ENCODE measurements around the gene CA12. TPM values are rescaled to one million over a fixed set of nuclear protein-coding genes. Genes with fewer than 3 reads are reported as not detected.

CA12 gene
- total RNA-seq, 1 donor from 2014 or later: not detected

DNA sequence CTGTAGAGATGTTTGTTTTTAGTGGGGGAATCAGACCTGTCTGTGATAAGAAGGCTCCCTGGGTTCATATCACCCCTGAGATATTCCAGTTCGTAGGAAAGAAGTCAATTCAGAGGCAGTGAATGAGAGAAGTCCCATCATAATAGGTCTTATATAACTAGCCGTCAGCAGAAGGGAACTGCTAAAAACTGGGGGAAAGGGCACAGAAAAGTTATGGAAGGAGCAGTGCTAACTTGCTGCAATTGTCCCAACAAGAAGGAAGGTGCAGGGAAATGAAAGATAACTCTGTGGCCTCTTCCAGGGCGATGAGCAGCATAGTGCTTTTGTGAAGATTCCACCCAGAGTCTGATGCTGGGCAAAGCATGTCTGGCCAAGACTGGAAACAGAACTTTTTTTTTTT lies 9.0 kb upstream of the CA12 start:
- Mint-ChIP-seq H3K9me3 (ENCODE audit: unreplicated experiment) (no peaks in the 10 kb centered on the region), H3K36me3 (ENCODE audit: unreplicated experiment) (peaks cover 3% of the 10 kb centered on the region), H3K27me3 (ENCODE audit: unreplicated experiment) (no peaks in the 10 kb centered on the region), H3K27ac (ENCODE audit: unreplicated experiment) (no peak overlapping the region), H3K4me3 (ENCODE audit: unreplicated experiment) (no peak overlapping the region), H3K4me1 (ENCODE audit: low read depth, unreplicated experiment) (no peaks in the 10 kb centered on the region)
- TF ChIP-seq, protein P1, sequence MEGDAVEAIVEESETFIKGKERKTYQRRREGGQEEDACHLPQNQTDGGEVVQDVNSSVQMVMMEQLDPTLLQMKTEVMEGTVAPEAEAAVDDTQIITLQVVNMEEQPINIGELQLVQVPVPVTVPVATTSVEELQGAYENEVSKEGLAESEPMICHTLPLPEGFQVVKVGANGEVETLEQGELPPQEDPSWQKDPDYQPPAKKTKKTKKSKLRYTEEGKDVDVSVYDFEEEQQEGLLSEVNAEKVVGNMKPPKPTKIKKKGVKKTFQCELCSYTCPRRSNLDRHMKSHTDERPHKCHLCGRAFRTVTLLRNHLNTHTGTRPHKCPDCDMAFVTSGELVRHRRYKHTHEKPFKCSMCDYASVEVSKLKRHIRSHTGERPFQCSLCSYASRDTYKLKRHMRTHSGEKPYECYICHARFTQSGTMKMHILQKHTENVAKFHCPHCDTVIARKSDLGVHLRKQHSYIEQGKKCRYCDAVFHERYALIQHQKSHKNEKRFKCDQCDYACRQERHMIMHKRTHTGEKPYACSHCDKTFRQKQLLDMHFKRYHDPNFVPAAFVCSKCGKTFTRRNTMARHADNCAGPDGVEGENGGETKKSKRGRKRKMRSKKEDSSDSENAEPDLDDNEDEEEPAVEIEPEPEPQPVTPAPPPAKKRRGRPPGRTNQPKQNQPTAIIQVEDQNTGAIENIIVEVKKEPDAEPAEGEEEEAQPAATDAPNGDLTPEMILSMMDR (IDR thresholded peaks at IDR 0.05; ENCODE audit: partially characterized antibody, unreplicated experiment): no peak
- no peak for DNase-seq

DNA sequence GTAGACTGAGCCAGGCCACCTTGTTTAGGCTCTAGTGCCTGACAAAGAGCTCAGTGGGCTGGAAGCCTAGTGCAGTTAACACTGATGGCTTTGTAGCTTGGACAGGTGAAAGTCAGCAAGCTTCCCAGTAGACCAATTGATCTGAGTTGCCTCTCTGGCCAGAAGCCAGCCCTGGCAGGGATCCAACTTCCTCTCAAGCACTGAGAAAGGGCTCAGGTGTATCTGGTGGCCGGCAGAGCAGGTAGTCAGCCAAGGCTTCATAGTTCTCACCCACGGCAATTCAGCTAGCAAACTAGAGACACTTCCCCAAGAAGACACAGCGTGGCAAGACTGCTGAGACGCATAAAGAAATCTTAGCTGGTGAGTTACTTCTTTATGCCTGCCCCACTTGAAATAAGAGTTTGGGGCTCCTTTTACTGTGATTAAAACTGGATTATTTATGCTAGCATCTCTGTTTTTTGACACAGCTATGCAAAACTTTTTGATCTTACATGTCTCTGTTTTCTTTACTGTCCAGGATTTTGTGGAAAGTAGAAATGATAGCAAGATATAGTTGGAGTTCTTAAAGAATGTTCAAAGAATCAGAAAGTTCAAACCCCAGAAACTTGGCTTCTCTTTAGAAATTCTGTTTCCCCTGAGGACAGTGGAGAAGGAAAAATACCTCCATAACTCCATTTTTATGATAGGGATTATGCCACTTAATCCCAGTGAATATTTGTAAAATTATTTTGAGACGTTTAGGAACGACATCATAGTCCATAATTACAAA lies 8.4 kb upstream of the CA12 start:
- Mint-ChIP-seq H3K27ac (ENCODE audit: unreplicated experiment) (no peak overlapping the region), H3K27me3 (ENCODE audit: unreplicated experiment) (no peaks in the 10 kb centered on the region), H3K36me3 (ENCODE audit: unreplicated experiment) (peaks cover 3% of the 10 kb centered on the region), H3K4me1 (ENCODE audit: low read depth, unreplicated experiment) (no peaks in the 10 kb centered on the region), H3K4me3 (ENCODE audit: unreplicated experiment) (no peak overlapping the region), H3K9me3 (ENCODE audit: unreplicated experiment) (no peaks in the 10 kb centered on the region)
- DNase-seq: no peak
- TF ChIP-seq, protein P1 (IDR thresholded peaks at IDR 0.05; ENCODE audit: partially characterized antibody, unreplicated experiment): no peak

DNA sequence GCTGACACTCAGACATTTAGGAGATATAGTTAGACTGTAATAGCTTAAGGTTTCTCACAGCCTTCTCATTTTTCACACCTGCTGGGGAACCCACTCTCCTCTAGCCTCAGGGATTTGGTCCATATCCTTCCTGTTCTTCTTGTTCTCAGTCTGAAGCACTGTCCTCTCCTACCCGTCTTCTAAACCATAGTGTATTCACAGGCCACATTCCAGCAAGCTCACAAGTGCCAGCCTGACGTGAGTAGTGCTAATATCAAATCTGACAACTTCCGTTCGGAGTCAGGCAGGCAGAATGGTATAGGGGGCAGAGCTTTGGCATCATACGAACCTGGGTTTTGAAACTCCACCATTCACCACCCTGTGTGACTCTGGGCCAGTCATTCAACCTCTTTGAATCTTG lies 6.9 kb upstream of the CA12 start:
- DNase-seq: no peak
- TF ChIP-seq, protein P1 (IDR thresholded peaks at IDR 0.05; ENCODE audit: partially characterized antibody, unreplicated experiment): no peak
- peaks cover 4% of the 10 kb centered on the region for H3K27me3 Mint-ChIP-seq (ENCODE audit: unreplicated experiment)
- no peak overlapping the region for H3K4me3 Mint-ChIP-seq (ENCODE audit: unreplicated experiment)
- no peaks in the 10 kb centered on the region for H3K9me3 Mint-ChIP-seq (ENCODE audit: unreplicated experiment)
- no peaks in the 10 kb centered on the region for H3K4me1 Mint-ChIP-seq (ENCODE audit: low read depth, unreplicated experiment)
- H3K36me3 Mint-ChIP-seq (ENCODE audit: unreplicated experiment): peaks cover 3% of the 10 kb centered on the region
- H3K27ac Mint-ChIP-seq (ENCODE audit: unreplicated experiment): no peak overlapping the region

DNA sequence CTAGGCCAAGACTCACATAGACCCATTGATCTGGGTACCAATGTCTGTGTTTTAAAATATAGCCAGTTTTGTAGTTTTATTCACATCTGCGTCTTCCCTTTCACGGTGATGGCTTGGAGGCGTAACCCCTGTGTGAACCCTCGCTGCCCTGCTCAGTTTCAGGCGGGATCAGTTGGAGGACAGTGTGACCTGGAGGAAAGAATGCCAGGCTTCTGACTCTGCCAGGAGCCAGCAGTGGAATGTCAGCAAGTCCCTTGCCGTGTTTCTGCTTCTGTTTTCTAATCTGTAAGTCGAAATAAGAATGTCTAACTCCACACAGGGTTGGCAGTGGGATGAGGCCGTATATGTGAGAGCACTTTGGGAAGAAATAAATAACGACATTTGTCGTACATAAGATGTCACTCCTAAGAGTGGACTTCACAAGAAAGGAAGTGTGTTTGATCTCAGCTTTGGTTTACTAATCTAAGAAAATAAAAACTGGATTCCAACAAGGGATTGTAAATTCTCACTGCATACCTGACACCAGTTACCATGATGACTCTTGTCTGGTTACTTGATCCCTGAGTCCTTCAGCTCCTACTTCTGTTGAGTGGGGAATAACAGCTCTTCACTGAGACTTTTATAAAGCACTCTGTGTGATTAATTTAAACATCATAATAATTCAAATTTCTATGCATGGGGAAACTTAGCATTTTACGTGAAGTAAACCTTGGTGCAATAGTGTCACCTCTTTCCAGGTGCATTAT lies 6.3 kb upstream of the CA12 start:
- H3K27me3 Mint-ChIP-seq (ENCODE audit: unreplicated experiment): peaks cover 4% of the 10 kb centered on the region
- no peak overlapping the region for H3K4me3 Mint-ChIP-seq (ENCODE audit: unreplicated experiment)
- no peaks in the 10 kb centered on the region for H3K9me3 Mint-ChIP-seq (ENCODE audit: unreplicated experiment)
- DNase-seq: no peak
- H3K4me1 Mint-ChIP-seq (ENCODE audit: low read depth, unreplicated experiment): no peaks in the 10 kb centered on the region
- H3K36me3 Mint-ChIP-seq (ENCODE audit: unreplicated experiment): peaks cover 3% of the 10 kb centered on the region
- H3K27ac Mint-ChIP-seq (ENCODE audit: unreplicated experiment): no peak overlapping the region
- TF ChIP-seq, protein P1 (IDR thresholded peaks at IDR 0.05; ENCODE audit: partially characterized antibody, unreplicated experiment): no peak
